Activated T-helper 1 cell treated with Interleukin-2 at 50 U/mL for 16 hours (primary cell): ENCODE results near the gene CHI3L2.

Experiments
- DNase-seq: peaks from one replicate; pipeline ENCODE4 v3.0.0-alpha.2; 2020; ENCODE audit warnings: low read depth

CHI3L2 gene

GRCh38 chr1:111221276-111221632 lies 6.3 kb upstream of the CHI3L2 start:
- DNase-seq = no peak

GRCh38 chr1:111221633-111222291 lies 5.8 kb upstream of the CHI3L2 start:
- no peak for DNase-seq

GRCh38 chr1:111222308-111223125 lies 5.0 kb upstream of the CHI3L2 start:
- DNase-seq = peak; percentile 65

- no peak for DNase-seq
These were observed 4.3 kb upstream of the CHI3L2 start for GRCh38 chr1:111223126-111223685.

- DNase-seq = no peak
These were observed 2.4 kb upstream of the CHI3L2 start for GRCh38 chr1:111225091-111225490.

GRCh38 chr1:111225717-111226400 lies 1.7 kb upstream of the CHI3L2 start:
- DNase-seq = no peak

GRCh38 chr1:111227851-111228747 lies 586 bp downstream of the CHI3L2 start:
- DNase-seq = no peak

GRCh38 chr1:111228748-111229126 lies 1.2 kb downstream of the CHI3L2 start:
- no peak for DNase-seq

GRCh38 chr1:111232134-111232533 lies 4.6 kb downstream of the CHI3L2 start:
- no peak for DNase-seq

- DNase-seq = no peak
These were observed 6.7 kb downstream of the CHI3L2 start for GRCh38 chr1:111234258-111234657.

GRCh38 chr1:111234866-111235265 lies 7.4 kb downstream of the CHI3L2 start:
- DNase-seq = no peak

- no peak for DNase-seq
These were observed 8.9 kb downstream of the CHI3L2 start for GRCh38 chr1:111236379-111236778.

- no peak for DNase-seq
These were observed 9.3 kb downstream of the CHI3L2 start for GRCh38 chr1:111236806-111237205.

GRCh38 chr1:111238056-111238795 lies 10.7 kb downstream of the CHI3L2 start:
- no peak for DNase-seq

GRCh38 chr1:111241797-111242196 lies 14.3 kb downstream of the CHI3L2 start:
- DNase-seq = no peak

GRCh38 chr1:111242805-111243523 lies 15.5 kb downstream of the CHI3L2 start:
- DNase-seq = no peak

GRCh38 chr1:111247125-111247838 lies 19.8 kb downstream of the CHI3L2 start:
- DNase-seq = no peak

GRCh38 chr1:111249960-111250359 lies 22.4 kb downstream of the CHI3L2 start:
- no peak for DNase-seq

GRCh38 chr1:111251570-111251969 lies 24.1 kb downstream of the CHI3L2 start:
- no peak for DNase-seq

GRCh38 chr1:111252786-111253185 lies 25.3 kb downstream of the CHI3L2 start:
- DNase-seq = no peak
